Neural cell (in vitro differentiated cells): ENCODE results near the gene STIM2. TPM values are rescaled to one million over a fixed set of nuclear protein-coding genes. Genes with fewer than 3 reads are reported as not detected.

Source experiments
- H2AFZ ChIP-seq: fragments of 200-600, 300-800 bp; sonication (generic), shearing (Covaris generic); 2 replicates; pipeline ENCODE4 v1.6.0; 2014; ENCODE audit warnings: low read depth, mild to moderate bottlenecking, antibody characterized with exemption, low read length, moderate library complexity
- H3F3A ChIP-seq: fragments of 200-600 bp; shearing (Covaris generic); 2 replicates; pipeline ENCODE4 v1.6.1; 2016; ENCODE audit warnings: mild to moderate bottlenecking, moderate library complexity, mixed read lengths, antibody characterized with exemption, low read length; ENCODE audit not compliant: insufficient read depth, poor library complexity, severe bottlenecking
- H3K27ac ChIP-seq: fragments of 200-600, 300-800 bp; sonication (generic), shearing (Covaris generic); 2 replicates; pipeline ENCODE4 v1.5.1; 2014; ENCODE audit warnings: mild to moderate bottlenecking, low read length, moderate library complexity
- H3K27me3 ChIP-seq: fragments of 300-800, 200-600 bp; sonication (generic), shearing (Covaris generic); 2 replicates; pipeline ENCODE4 v1.6.0; 2014; ENCODE audit warnings: mild to moderate bottlenecking, low read depth, low read length, moderate library complexity; ENCODE audit not compliant: insufficient read depth
- H3K36me3 ChIP-seq: fragments of 300-800, 200-600 bp; sonication (generic), shearing (Covaris generic); 2 replicates; pipeline ENCODE4 v1.5.1; 2014; ENCODE audit warnings: mild to moderate bottlenecking, antibody characterized with exemption, low read length, moderate library complexity; ENCODE audit not compliant: insufficient read depth
- H3K4me2 ChIP-seq: fragments of 300-800, 200-600 bp; sonication (generic), shearing (Covaris generic); 2 replicates; pipeline ENCODE4 v1.6.0; 2014; ENCODE audit warnings: mild to moderate bottlenecking, low read length
- H3K4me3 ChIP-seq: fragments of 300-800, 200-600 bp; sonication (generic), shearing (Covaris generic); 2 replicates; pipeline ENCODE4 v1.5.1; 2014; ENCODE audit warnings: mild to moderate bottlenecking, low read length, moderate library complexity
- H3K79me2 ChIP-seq: fragments of 200-600 bp; shearing (Covaris generic); replicated peaks from 2 replicates; pipeline ENCODE4 v1.6.0; 2014; ENCODE audit warnings: mild to moderate bottlenecking, low read length, moderate library complexity; ENCODE audit not compliant: insufficient read depth
- H3K9ac ChIP-seq: fragments of 300-800, 200-600 bp; sonication (generic), shearing (Covaris generic); 2 replicates; pipeline ENCODE4 v1.6.1; 2016; ENCODE audit warnings: mild to moderate bottlenecking, low read length, mixed read lengths
- H3K9me2 ChIP-seq: fragments of 200-600 bp; shearing (Covaris generic); 2 replicates; pipeline ENCODE4 v1.6.1; 2016; ENCODE audit warnings: mild to moderate bottlenecking, low read length, mixed read lengths; ENCODE audit not compliant: insufficient read depth
- H3K9me3 ChIP-seq: fragments of 200-600, 300-800 bp; sonication (generic), shearing (Covaris generic); 2 replicates; pipeline ENCODE4 v1.6.1; 2016; ENCODE audit warnings: mild to moderate bottlenecking, mixed run types, low read length, moderate library complexity, mixed read lengths
- H4K20me1 ChIP-seq: fragments of 200-600 bp; shearing (Covaris generic); 2 replicates; pipeline ENCODE4 v1.6.1; 2016; ENCODE audit warnings: mild to moderate bottlenecking, mixed run types; ENCODE audit not compliant: insufficient read depth
- CTCF ChIP-seq: fragments of 450-650 bp; IDR thresholded peaks from 2 replicates; pipeline ENCODE4 v1.5.1; 2014; ENCODE audit warnings: antibody characterized with exemption, mild to moderate bottlenecking, moderate library complexity; ENCODE audit not compliant: poor library complexity, severe bottlenecking
- EP300 ChIP-seq: fragments of 450-650 bp; conservative IDR thresholded peaks from 2 replicates; pipeline ENCODE4 v1.6.1; 2014; ENCODE audit warnings: antibody characterized with exemption, mild to moderate bottlenecking, moderate library complexity; ENCODE audit not compliant: poor library complexity, severe bottlenecking
- EZH2 ChIP-seq: fragments of 200-600, 300-800 bp; shearing (Covaris generic), sonication (generic); IDR thresholded peaks from 2 replicates; pipeline ENCODE4 v1.6.1; 2014; ENCODE audit warnings: antibody characterized with exemption, low read length, borderline replicate concordance, mild to moderate bottlenecking; ENCODE audit not compliant: insufficient read depth, poor library complexity, severe bottlenecking
- MXI1 ChIP-seq: fragments of 450-650 bp; conservative IDR thresholded peaks from 2 replicates; pipeline ENCODE4 v1.6.1; 2014; ENCODE audit warnings: antibody characterized with exemption, mild to moderate bottlenecking; ENCODE audit not compliant: poor library complexity, severe bottlenecking
- POLR2AphosphoS5 ChIP-seq: IDR thresholded peaks from 2 replicates; pipeline ENCODE4 v1.6.1; 2012
- RAD21 ChIP-seq: fragments of 450-650 bp; conservative IDR thresholded peaks from 2 replicates; pipeline ENCODE4 v1.6.1; 2014; ENCODE audit warnings: antibody characterized with exemption, mild to moderate bottlenecking, moderate library complexity
- REST ChIP-seq: IDR thresholded peaks from 2 replicates; pipeline ENCODE4 v1.6.1; 2012; ENCODE audit warnings: borderline replicate concordance
- SMC3 ChIP-seq: fragments of 450-650 bp; conservative IDR thresholded peaks from 2 replicates; pipeline ENCODE4 v1.6.1; 2014; ENCODE audit warnings: antibody characterized with exemption, mild to moderate bottlenecking, moderate library complexity; ENCODE audit not compliant: poor library complexity
- TAF1 ChIP-seq: IDR thresholded peaks from 2 replicates; pipeline ENCODE4 v1.6.1; 2012; ENCODE audit warnings: low read depth
- polyA plus RNA-seq: library from polyadenylated mRNA; depleted of rRNA; stranded (reverse); fragments of >200 nt; gene quantifications from 2 replicates; pipeline ENCODE4 v1.2.3, GENCODE V29; 2014

STIM2 gene
- polyA plus RNA-seq, 1 donor from 2014 or later: 25.3 TPM

- Histone ChIP-seq H3K9ac (no peak overlapping the region), H3F3A (no peaks in the 10 kb centered on the region), H3K4me2 (no peak overlapping the region), H4K20me1 (no peaks in the 10 kb centered on the region), H3K36me3 (no peaks in the 10 kb centered on the region), H2AFZ (no peak overlapping the region), H3K9me2 (no peaks in the 10 kb centered on the region), H3K4me3 (no peak overlapping the region), H3K9me3 (no peaks in the 10 kb centered on the region), H3K79me2 (no peaks in the 10 kb centered on the region), H3K27me3 (no peaks in the 10 kb centered on the region), H3K27ac (no peak overlapping the region)
- no peak for TF ChIP-seq RAD21
- TF ChIP-seq POLR2AphosphoS5: no peak
- TF ChIP-seq CTCF: no peak
- no peak for TF ChIP-seq EZH2
- TF ChIP-seq REST: no peak
- TF ChIP-seq SMC3: no peak
- no peak for TF ChIP-seq MXI1
- TF ChIP-seq TAF1: no peak
- no peak for TF ChIP-seq EP300
These were observed 45.4 kb upstream of the STIM2 start for GRCh38 chr4:26815199-26815598.

GRCh38 chr4:26815706-26816105 is 44.9 kb upstream of the STIM2 start:
- no peaks in the 10 kb centered on the region for H3F3A ChIP-seq
- no peak overlapping the region for H3K4me2 ChIP-seq
- no peaks in the 10 kb centered on the region for H3K9me3 ChIP-seq
- no peaks in the 10 kb centered on the region for H3K27me3 ChIP-seq
- H3K4me3 ChIP-seq: no peak overlapping the region
- no peaks in the 10 kb centered on the region for H3K36me3 ChIP-seq
- TF ChIP-seq RAD21 (no peak), EP300 (no peak), MXI1 (no peak), CTCF (no peak), SMC3 (no peak), REST (no peak), POLR2AphosphoS5 (no peak), EZH2 (no peak), TAF1 (no peak)
- no peaks in the 10 kb centered on the region for H4K20me1 ChIP-seq
- H3K9me2 ChIP-seq: no peaks in the 10 kb centered on the region
- H2AFZ ChIP-seq: no peak overlapping the region
- no peak overlapping the region for H3K27ac ChIP-seq
- H3K79me2 ChIP-seq: no peaks in the 10 kb centered on the region
- H3K9ac ChIP-seq: no peak overlapping the region
